GM12891 (cell line): ENCODE results near the gene SLC13A3.
A peak's percentile ranks its signal among the peaks of the same experiment; 100 is the strongest.

ENCODE experiments used
- DNase-seq: peaks from one replicate; pipeline ENCODE4 v3.0.0; 2011; ENCODE audit warnings: low spot score; ENCODE audit not compliant: insufficient read length
- FAIRE-seq: peaks from 2 replicates; lab custom pipeline; 2011; peaks lifted over from hg19 to GRCh38; lab: Jason Lieb, UNC
- PAX5 ChIP-seq: IDR thresholded peaks from 2 replicates; pipeline ENCODE4 v1.6.1; 2011; ENCODE audit warnings: low read length, moderate library complexity, mild to moderate bottlenecking; ENCODE audit not compliant: insufficient read depth, severe bottlenecking
- POLR2A ChIP-seq: IDR thresholded peaks from 2 replicates; pipeline ENCODE4 v1.6.1; 2011; ENCODE audit warnings: low read depth, low read length, control low read depth
- POLR2AphosphoS5 ChIP-seq: IDR thresholded peaks from 2 replicates; pipeline ENCODE4 v1.6.1; 2011; ENCODE audit warnings: low read depth, low read length, control low read depth
- POU2F2 ChIP-seq: IDR thresholded peaks from 2 replicates; pipeline ENCODE4 v1.6.1; 2011; ENCODE audit warnings: low read depth, mild to moderate bottlenecking, control low read depth, low read length, moderate library complexity
- SPI1 ChIP-seq: IDR thresholded peaks from 2 replicates; pipeline ENCODE4 v1.6.1; 2011; ENCODE audit warnings: low read depth, low read length, control low read depth
- TAF1 ChIP-seq: IDR thresholded peaks from 2 replicates; pipeline ENCODE4 v1.6.1; 2011; ENCODE audit warnings: low read depth, low read length, control low read depth

SLC13A3 gene

DNA sequence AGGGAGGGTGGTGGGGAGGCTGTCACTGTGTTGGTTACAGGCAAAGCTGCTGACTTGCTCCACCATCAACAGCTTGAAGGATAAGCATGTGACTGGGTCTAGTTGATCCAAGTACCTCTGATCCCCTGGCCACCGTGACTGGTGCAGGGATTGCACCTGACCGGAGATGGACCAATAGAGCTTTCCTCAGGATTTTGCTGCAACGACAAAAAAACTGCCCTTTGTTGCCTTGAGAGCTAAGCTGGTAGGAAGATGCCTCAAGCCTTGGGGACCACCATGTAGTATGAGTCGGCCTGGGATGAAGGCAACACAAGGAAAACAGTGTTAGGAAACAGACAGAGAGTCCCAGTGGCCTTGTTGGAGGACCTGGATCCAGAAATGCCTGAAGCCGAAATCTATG is 102.6 kb downstream of the SLC13A3 start:
- TF ChIP-seq TAF1 (no peak), POU2F2 (no peak), PAX5 (no peak), POLR2AphosphoS5 (no peak), POLR2A (no peak), SPI1 (no peak)
- FAIRE-seq (no peak), DNase-seq (no peak)

GRCh38 chr20:46547995-46548394 is 103.3 kb downstream of the SLC13A3 start:
- no peak for TF ChIP-seq TAF1
- TF ChIP-seq POU2F2: no peak
- TF ChIP-seq POLR2AphosphoS5: no peak
- no peak for TF ChIP-seq SPI1
- TF ChIP-seq POLR2A: no peak
- TF ChIP-seq PAX5: no peak
- no peak for DNase-seq
- FAIRE-seq: no peak

DNA sequence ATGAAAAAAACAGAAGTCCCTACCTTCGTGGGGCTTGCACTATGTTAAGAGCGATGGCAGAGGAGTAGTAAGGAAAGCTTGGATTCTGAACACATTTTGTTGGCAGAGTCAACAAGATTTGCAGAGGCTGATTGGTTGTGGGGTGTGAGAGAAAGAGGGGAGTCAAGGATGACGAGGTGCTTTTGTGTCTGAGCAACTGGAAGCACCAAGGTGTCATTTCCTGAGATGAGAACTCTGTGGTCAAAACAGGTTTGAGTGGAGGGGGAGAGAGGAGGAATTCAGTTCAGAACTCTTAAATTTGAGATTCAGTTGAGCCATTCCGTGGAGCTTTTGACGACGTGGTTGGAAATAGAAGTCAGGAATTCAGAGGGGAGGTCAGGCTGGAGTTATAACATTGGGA is 104.3 kb downstream of the SLC13A3 start:
- no peak for TF ChIP-seq PAX5
- TF ChIP-seq POU2F2: no peak
- no peak for TF ChIP-seq SPI1
- no peak for TF ChIP-seq POLR2A
- TF ChIP-seq TAF1: no peak
- TF ChIP-seq POLR2AphosphoS5: no peak
- no peak for FAIRE-seq
- no peak for DNase-seq

GRCh38 chr20:46546298-46546697 is 105.0 kb downstream of the SLC13A3 start:
- no peak for TF ChIP-seq POLR2AphosphoS5
- TF ChIP-seq POLR2A: no peak
- no peak for TF ChIP-seq PAX5
- no peak for TF ChIP-seq POU2F2
- no peak for TF ChIP-seq TAF1
- TF ChIP-seq SPI1: no peak
- FAIRE-seq (no peak), DNase-seq (no peak)

- FAIRE-seq: no peak
- DNase-seq: no peak
- TF ChIP-seq PAX5 (no peak), SPI1 (no peak), TAF1 (no peak), POU2F2 (no peak), POLR2AphosphoS5 (no peak), POLR2A (no peak)
These were observed 105.5 kb downstream of the SLC13A3 start for GRCh38 chr20:46545827-46546138.

DNA sequence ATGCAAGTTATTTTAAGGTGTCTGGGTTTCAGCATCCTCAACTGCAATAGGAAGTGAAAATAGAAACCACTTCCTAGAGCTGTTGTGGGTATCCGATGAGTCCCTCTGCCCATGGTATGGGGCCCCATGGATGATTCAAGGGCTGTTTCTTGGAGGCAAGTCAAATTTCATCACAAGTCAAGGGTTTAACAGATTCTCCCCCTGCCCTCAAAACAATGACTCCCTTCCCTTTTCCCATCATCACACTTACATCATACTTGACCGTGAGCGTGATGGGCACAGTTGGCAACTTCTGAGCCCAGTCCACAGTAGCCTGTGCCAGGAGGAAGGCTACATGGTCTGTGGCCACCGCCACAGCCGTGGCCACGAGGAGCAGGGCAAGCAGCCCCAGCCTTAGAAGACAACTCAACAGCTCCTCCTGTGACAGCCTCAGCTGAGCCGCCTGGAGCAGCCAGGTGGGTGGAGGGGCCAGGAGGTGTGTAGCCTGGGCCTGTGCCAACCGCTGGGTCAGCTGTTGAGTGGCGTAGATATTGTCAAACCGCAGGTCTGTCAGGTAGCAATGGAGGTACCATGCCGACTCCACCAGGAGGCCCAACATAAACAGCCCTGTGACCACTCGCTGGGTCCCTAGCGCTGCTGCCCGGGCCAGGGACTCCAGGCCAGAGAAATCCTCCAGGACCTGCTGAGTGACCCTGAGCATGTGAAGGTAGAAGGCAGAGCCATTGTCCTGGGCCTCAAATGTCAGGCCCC is 106.0 kb downstream of the SLC13A3 start:
- FAIRE-seq: peak; percentile 78
- TF ChIP-seq POLR2AphosphoS5 (no peak), SPI1 (peak; percentile 87), POU2F2 (no peak), POLR2A (no peak)
- DNase-seq: peak; percentile 32

DNA sequence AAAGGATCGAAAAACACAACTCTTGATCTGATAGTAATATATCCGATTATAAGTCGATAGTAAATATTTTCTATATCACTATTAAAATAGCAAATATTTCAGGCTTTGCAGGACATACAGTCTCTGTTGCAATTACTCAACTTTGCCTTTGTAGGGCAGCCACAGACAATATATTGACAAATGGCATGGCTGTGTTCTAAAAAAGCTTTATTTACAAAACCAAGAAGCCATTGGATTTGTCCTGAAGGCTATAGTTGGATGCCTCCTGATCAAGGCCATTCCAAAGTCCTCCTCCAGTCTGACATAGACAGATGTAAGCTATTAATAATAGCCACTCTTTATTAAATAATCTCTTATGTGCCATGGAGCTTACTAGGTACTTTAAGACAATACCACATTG is 106.7 kb downstream of the SLC13A3 start:
- FAIRE-seq (no peak), DNase-seq (no peak)
- no peak for TF ChIP-seq POU2F2
- TF ChIP-seq POLR2AphosphoS5: no peak
- no peak for TF ChIP-seq TAF1
- TF ChIP-seq PAX5: no peak
- no peak for TF ChIP-seq POLR2A
- no peak for TF ChIP-seq SPI1

DNA sequence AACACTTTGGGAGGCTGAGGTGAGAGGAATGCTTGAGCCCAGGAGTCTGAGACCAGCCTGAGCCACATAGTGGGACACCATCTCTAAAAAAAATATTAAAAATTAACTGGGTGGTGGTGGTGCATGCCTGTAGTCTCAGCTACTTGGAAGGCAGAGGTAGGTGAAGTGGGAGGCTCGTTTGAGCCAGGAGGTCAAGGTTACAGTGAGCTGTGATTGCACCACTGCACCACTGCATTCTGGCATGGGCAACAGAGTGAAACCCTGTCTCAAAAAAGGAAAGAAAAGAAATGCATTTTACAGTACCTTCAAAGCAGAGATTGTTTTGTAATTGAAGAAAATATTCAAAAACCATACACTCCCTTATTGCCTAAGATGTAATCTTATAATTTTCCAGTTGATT is 107.3 kb downstream of the SLC13A3 start:
- no peak for DNase-seq
- FAIRE-seq: no peak
- TF ChIP-seq POU2F2 (no peak), POLR2AphosphoS5 (no peak), POLR2A (no peak), TAF1 (no peak), PAX5 (no peak), SPI1 (no peak)

DNA sequence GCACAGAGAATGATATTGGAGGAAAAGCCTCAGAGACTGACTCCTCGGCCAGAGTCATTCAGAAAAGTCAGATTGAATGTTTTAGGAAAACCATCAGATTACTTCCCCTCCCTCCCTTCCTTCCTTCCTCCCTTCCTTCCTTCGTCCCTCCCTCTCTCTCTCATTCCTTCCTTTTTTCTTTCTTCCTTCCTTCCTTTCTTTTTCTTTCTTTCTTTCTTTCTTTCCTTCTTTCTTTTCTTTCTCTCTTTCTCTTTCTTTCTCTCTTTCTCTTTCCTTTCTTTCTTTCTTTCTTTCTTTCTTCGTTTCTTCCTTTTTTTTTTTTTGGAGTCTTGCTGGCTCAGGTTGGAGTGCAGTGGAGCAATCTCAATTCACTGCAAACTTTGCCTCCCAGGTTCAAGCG is 108.2 kb downstream of the SLC13A3 start:
- DNase-seq (no peak), FAIRE-seq (no peak)

GRCh38 chr20:46541229-46541935 is 109.9 kb downstream of the SLC13A3 start:
- TF ChIP-seq SPI1: no peak
- no peak for TF ChIP-seq POU2F2
- no peak for TF ChIP-seq POLR2AphosphoS5
- no peak for DNase-seq
- FAIRE-seq: no peak

More for the DNA sequence above, 108.2 kb downstream of the SLC13A3 start:
- no peak for TF ChIP-seq POLR2AphosphoS5
- no peak for TF ChIP-seq PAX5
- no peak for TF ChIP-seq POLR2A
- TF ChIP-seq SPI1: no peak
- TF ChIP-seq POU2F2: no peak
- no peak for TF ChIP-seq TAF1
